Upper lobe of left lung (tissue), 4 donors: ENCODE measurements around the gene NRP1.

Source experiments
- POLR2A ChIP-seq, 4 donors: fragments of 450-650 bp; IDR thresholded peaks; one replicate each; pipeline ENCODE4 v1.5.1; 2016 to 2017; ENCODE audit warnings: antibody characterized with exemption in 4 of 4, mild to moderate bottlenecking in 2 of 4
- POLR2AphosphoS5 ChIP-seq, 2 donors: sonication (generic); formaldehyde crosslinking; IDR thresholded peaks; one replicate each; pipeline ENCODE4 v1.5.1; 2017; ENCODE audit warnings: antibody characterized with exemption in 2 of 2
- TF ChIP-seq, protein P1 (sequence below), 6 experiments: fragments of 450-650 bp in 4 of 6; fragments of 200-600 bp in 2 of 6; sonication (generic) in 2 of 6; IDR thresholded peaks; one replicate each; pipeline ENCODE4 v1.5.1; 2016 to 2019; ENCODE audit warnings: antibody characterized with exemption in 6 of 6

DNA sequence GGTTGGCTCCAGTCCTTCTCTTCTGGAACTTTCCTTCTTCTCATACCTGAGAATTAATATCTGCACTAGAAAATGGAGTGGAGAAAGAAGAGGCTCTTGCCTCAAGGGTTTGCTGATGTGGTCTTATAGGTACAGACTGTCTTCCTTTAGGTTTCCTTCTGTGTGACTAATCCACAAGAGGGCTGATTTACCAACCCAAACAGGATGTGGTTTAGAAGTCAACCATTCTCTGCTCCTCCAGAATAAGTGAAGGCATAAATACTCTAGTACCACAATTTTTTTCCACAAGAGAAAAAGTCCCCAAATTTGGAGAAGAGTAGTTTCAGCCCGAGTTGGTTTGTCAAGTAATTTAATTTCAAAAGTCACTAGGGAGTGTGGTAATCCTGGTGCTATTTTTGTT lies 85.8 kb downstream of the NRP1 start:
- TF ChIP-seq, protein P1, sequence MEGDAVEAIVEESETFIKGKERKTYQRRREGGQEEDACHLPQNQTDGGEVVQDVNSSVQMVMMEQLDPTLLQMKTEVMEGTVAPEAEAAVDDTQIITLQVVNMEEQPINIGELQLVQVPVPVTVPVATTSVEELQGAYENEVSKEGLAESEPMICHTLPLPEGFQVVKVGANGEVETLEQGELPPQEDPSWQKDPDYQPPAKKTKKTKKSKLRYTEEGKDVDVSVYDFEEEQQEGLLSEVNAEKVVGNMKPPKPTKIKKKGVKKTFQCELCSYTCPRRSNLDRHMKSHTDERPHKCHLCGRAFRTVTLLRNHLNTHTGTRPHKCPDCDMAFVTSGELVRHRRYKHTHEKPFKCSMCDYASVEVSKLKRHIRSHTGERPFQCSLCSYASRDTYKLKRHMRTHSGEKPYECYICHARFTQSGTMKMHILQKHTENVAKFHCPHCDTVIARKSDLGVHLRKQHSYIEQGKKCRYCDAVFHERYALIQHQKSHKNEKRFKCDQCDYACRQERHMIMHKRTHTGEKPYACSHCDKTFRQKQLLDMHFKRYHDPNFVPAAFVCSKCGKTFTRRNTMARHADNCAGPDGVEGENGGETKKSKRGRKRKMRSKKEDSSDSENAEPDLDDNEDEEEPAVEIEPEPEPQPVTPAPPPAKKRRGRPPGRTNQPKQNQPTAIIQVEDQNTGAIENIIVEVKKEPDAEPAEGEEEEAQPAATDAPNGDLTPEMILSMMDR (IDR thresholded peaks at IDR 0.05): no peak
- TF ChIP-seq POLR2A (IDR thresholded peaks at IDR 0.05) (no peak), POLR2AphosphoS5 (IDR thresholded peaks at IDR 0.05) (no peak)
